HFF-Myc (cell line): ENCODE measurements around the gene KRTAP12-1.

Experiments
- DNase-seq: peaks from one replicate; pipeline ENCODE4 v3.0.0-alpha.2; 2011; ENCODE audit warnings: low read depth; ENCODE audit errors: extremely low read depth
- H3K4me3 ChIP-seq: replicated peaks from 2 replicates; pipeline ENCODE4 v1.5.1; 2011; ENCODE audit warnings: low read depth, mild to moderate bottlenecking, control low read depth, low read length
- TF ChIP-seq, protein P1 (sequence below): IDR thresholded peaks from 2 replicates; pipeline ENCODE4 v1.5.1; 2012; ENCODE audit warnings: mild to moderate bottlenecking, low read depth, low read length, control low read depth; ENCODE audit errors: missing control alignments

Gene KRTAP12-1

DNA sequence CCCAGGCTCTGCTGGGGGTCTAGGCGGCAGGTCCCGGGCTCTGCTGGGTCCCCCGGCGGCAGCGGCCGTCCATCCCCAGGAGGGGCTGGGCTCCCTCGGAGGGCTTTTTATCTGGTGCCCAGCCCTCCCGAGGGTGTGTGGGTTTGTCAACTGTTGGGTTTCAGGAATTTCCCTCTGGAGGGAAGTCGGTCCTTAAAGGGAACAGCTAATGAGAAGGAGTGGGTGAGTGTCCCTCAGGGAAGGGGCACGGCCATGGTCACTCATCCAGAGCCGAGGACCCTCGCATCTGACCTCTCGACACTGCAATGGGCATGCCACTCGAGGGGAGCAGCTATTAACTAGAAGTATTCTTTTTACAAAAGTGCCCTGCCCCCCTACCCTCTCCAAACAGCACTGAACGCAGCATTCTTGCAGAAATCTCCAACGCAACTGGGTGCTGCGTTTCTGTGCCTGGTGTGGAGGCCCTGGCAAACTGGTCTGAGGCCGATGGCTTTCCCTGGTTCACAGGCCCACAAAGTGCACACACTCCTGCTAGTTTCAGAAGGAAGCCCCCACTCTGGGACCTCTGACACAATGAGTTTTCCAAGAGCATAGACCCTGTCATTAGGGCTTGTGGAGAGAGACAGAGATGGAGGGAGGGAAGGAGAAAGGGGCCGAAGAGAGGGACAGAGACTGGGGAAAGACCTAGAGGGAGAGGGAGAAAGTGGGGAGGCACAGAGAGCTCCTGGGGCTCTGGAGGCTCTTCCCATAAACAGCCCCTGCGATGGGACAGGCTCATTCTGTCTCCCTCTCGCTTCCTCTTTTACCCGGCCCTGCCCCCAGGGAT, 30.5 kb upstream of the KRTAP12-1 start:
- TF ChIP-seq, protein P1, sequence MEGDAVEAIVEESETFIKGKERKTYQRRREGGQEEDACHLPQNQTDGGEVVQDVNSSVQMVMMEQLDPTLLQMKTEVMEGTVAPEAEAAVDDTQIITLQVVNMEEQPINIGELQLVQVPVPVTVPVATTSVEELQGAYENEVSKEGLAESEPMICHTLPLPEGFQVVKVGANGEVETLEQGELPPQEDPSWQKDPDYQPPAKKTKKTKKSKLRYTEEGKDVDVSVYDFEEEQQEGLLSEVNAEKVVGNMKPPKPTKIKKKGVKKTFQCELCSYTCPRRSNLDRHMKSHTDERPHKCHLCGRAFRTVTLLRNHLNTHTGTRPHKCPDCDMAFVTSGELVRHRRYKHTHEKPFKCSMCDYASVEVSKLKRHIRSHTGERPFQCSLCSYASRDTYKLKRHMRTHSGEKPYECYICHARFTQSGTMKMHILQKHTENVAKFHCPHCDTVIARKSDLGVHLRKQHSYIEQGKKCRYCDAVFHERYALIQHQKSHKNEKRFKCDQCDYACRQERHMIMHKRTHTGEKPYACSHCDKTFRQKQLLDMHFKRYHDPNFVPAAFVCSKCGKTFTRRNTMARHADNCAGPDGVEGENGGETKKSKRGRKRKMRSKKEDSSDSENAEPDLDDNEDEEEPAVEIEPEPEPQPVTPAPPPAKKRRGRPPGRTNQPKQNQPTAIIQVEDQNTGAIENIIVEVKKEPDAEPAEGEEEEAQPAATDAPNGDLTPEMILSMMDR = no peak
- H3K4me3 ChIP-seq = no peak overlapping the region
- DNase-seq = no peak

DNA sequence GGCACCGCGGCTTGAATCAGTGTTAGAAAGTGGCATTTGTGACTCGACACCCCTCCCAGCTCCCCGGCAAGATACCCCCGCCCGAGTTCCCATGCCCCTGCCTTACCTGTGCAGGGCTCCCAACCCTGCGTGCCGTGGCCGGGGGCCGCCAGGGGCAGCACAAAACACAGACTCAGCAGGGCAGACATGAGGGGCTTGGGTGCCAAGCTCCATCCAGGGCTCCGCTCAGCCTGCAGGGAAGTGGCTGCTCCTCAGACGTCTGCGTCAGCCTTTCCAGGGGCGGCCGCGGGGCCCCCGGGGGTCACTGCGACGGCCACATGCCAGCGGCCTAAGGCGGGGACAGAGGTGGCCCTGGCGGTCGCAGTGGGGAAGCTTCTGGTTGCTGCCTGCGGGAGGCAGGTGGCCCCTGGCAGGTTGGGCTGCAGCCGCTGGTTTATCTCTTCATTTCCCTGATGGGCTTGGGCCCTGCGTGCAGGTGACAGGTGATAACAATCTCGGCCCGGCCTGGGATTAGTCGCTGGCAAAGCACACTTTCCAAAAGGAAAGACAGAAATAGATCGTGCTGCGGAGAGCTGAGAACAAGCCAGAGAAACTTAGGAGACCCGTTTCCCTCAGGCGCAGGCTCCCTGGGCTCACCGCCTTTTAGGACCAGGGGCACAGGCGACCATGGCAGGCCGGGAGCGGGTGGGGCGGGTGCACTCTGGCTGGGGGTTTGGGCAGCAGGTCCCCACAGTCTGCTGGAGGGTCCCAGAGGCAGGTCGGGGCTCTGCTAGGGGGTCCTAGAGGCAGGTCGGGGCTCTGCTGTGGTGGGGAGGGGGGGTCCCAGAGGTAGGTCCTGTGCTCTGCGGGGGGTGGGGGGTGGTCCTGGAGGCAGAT, 29.6 kb upstream of the KRTAP12-1 start, which contains the start of gene TSPEAR:
Gene TSPEAR, minus strand, starts transcription at position 246 of the 876 bp plus-strand sequence. Its CDS starts 58 bp downstream, at position 188.
- TF ChIP-seq, protein P1 = no peak
- H3K4me3 ChIP-seq = no peak within 1 kb of the TSS
- DNase-seq = no peak

DNA sequence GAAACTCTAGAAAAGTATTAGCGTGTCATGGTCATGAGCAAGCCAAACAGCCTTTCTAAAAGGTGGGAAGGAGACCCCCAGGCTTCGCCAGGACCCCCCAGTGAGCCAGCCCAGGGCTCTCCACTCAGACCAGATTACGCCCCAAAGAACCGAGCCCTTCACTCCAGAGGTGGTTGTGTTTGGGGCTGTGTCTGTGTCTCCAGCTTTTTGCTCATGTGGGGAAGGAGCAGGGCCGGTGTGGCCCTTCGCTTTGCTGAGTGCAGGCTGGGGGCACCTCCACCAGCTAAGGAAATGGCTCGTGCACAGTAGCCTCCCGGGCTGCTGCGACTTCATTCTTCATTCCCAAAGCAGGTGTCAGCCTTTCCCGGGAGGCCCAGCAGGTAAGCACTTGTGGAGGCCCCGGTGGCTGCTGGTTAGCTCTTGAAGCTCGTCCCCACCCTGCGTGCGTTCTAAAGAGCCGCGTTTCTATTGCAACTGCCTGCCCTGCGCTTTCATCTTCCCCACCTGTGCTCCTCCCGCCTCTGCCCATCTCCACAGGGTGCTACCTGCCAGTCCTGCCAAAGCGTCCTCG, 28.9 kb upstream of the KRTAP12-1 start:
- TF ChIP-seq, protein P1 = no peak
- no peak for DNase-seq
- H3K4me3 ChIP-seq = no peak overlapping the region

DNA sequence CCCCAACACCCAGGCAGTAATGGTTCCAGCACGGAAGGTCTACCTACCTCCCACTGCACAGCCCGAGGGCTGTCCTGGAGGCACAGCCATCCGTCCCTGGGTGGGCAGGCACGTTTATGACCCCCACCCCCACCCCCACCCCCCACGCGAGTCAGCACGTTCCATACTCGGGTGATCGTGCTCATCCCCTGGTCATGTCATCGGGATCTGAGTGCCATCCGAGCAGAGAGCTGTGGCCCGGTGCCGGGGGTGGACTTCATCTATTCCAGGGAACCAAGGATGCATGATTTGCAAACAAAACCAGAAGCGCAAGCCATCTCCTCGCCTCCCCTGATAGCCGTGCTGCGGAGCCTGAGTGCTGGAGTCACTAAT, 28.3 kb upstream of the KRTAP12-1 start:
- DNase-seq = no peak
- TF ChIP-seq, protein P1 = no peak
- H3K4me3 ChIP-seq = no peak overlapping the region

DNA sequence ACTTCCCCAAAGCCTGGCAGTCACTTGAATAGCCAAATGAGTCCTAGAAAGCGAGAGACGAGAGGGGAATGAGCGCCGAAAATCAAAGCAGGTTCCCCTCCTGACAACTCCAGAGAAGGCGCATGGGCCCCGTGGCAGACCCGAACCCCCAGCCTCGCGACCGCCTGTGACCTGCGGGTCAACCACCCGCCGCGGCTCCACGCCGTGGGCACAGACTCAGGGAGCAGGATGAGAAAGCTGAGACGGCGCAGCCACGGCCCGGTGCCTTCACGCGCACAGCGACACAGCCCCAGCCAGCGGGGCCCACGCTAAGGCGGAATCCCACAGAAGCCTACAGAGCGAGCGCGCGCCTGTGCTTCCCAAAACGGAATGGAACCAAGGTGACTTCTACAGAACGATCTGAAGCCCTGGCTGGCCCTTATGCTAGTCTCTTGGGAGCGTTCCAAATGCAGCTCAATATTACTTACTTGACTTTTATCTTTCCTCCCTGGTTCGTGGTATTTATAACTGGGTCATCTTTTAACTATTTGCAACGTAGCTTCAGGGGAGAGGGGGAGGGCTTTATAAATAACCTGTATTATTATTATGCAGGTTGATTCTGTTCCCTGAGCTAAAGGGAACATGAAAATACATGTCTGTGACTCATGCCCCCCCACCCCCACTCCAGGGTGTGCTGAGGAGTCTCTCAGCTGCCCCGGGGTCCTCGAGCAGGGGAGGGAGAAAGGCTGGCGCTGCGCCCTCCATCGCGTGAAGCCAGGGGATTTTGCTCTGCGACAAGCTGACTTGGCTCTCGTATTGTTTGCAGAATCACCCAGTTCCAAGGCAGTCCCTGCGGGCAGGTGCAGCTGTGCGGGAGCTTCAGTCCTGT, 27.7 kb upstream of the KRTAP12-1 start:
- TF ChIP-seq, protein P1 = no peak
- H3K4me3 ChIP-seq = no peak overlapping the region
- DNase-seq = no peak
